Measurements from ENCODE around the gene CDKN2B-AS1.

DNA sequence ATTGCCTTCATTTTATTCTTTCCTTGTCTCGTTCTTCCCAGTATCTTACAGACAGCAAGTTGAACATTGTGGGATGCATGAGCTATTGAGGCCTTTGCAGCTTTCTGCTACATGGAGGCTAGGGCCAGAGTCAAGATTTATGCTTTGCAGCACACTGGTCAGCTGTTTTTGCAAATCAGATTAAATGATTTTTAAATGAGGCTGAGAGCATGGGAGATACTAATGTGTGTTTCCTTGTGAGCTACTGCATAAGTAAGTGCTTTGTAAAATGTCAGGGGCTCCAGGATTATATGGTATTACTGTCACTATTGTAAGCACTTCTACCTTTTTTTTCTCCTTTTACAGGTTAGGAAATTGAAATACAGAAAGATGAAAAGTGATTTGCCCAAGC lies 125.6 kb downstream of the CDKN2B-AS1 start:
- no peak for TF ChIP-seq POLR2AphosphoS5 (IDR thresholded peaks at IDR 0.05)
- TF ChIP-seq, protein P1, sequence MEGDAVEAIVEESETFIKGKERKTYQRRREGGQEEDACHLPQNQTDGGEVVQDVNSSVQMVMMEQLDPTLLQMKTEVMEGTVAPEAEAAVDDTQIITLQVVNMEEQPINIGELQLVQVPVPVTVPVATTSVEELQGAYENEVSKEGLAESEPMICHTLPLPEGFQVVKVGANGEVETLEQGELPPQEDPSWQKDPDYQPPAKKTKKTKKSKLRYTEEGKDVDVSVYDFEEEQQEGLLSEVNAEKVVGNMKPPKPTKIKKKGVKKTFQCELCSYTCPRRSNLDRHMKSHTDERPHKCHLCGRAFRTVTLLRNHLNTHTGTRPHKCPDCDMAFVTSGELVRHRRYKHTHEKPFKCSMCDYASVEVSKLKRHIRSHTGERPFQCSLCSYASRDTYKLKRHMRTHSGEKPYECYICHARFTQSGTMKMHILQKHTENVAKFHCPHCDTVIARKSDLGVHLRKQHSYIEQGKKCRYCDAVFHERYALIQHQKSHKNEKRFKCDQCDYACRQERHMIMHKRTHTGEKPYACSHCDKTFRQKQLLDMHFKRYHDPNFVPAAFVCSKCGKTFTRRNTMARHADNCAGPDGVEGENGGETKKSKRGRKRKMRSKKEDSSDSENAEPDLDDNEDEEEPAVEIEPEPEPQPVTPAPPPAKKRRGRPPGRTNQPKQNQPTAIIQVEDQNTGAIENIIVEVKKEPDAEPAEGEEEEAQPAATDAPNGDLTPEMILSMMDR (IDR thresholded peaks at IDR 0.05) = no peak
